Measurements from ENCODE around the gene MICAL2.

MICAL2 gene

GRCh38 chr11:12266132-12266531 lies 155.7 kb downstream of the MICAL2 start:
- Histone ChIP-seq H3K4me1 (no peaks in the 10 kb centered on the region), H3K27ac (no peak overlapping the region), H3K4me3 (ENCODE audit: low read depth, low read length) (no peak overlapping the region), H3K79me2 (no peaks in the 10 kb centered on the region), H3K36me3 (ENCODE audit: control insufficient read depth, insufficient read depth, low read length) (no peaks in the 10 kb centered on the region), H3K9ac (no peak overlapping the region), H3K4me2 (ENCODE audit: low read length) (no peak overlapping the region), H2AFZ (no peak overlapping the region), H3K9me3 (ENCODE audit: control insufficient read depth, low read length) (no peaks in the 10 kb centered on the region), H3K27me3 (ENCODE audit: control insufficient read depth, insufficient read depth, low read length) (no peaks in the 10 kb centered on the region)
- TF ChIP-seq CTCF (IDR thresholded peaks at IDR 0.05), result no peak

- Histone ChIP-seq H3K27me3 (ENCODE audit: control insufficient read depth, insufficient read depth, low read length) (no peaks in the 10 kb centered on the region), H2AFZ (no peak overlapping the region), H3K4me1 (no peaks in the 10 kb centered on the region), H3K79me2 (no peaks in the 10 kb centered on the region), H3K4me3 (ENCODE audit: low read depth, low read length) (no peak overlapping the region), H3K9me3 (ENCODE audit: control insufficient read depth, low read length) (no peaks in the 10 kb centered on the region), H3K27ac (no peak overlapping the region), H3K9ac (no peak overlapping the region), H3K36me3 (ENCODE audit: control insufficient read depth, insufficient read depth, low read length) (no peaks in the 10 kb centered on the region), H3K4me2 (ENCODE audit: low read length) (no peak overlapping the region)
- TF ChIP-seq CTCF (IDR thresholded peaks at IDR 0.05), result no peak
Measured at GRCh38 chr11:12266943-12267342, 156.6 kb downstream of the MICAL2 start.

GRCh38 chr11:12267921-12268320 lies 157.5 kb downstream of the MICAL2 start:
- no peak overlapping the region for H3K4me3 ChIP-seq (ENCODE audit: low read depth, low read length)
- H3K27ac ChIP-seq, result no peak overlapping the region
- H3K9me3 ChIP-seq (ENCODE audit: control insufficient read depth, low read length), result no peaks in the 10 kb centered on the region
- H3K4me1 ChIP-seq, result no peaks in the 10 kb centered on the region
- H3K36me3 ChIP-seq (ENCODE audit: control insufficient read depth, insufficient read depth, low read length), result no peaks in the 10 kb centered on the region
- H3K27me3 ChIP-seq (ENCODE audit: control insufficient read depth, insufficient read depth, low read length), result no peaks in the 10 kb centered on the region
- no peaks in the 10 kb centered on the region for H3K79me2 ChIP-seq
- H2AFZ ChIP-seq, result no peak overlapping the region
- TF ChIP-seq CTCF (IDR thresholded peaks at IDR 0.05), result no peak
- no peak overlapping the region for H3K4me2 ChIP-seq (ENCODE audit: low read length)
- H3K9ac ChIP-seq, result no peak overlapping the region

GRCh38 chr11:12269104-12269441 lies 158.7 kb downstream of the MICAL2 start:
- H3K79me2 ChIP-seq, result no peaks in the 10 kb centered on the region
- TF ChIP-seq CTCF (IDR thresholded peaks at IDR 0.05), result no peak
- no peak overlapping the region for H3K27ac ChIP-seq
- no peak overlapping the region for H3K9ac ChIP-seq
- no peaks in the 10 kb centered on the region for H3K9me3 ChIP-seq (ENCODE audit: control insufficient read depth, low read length)
- no peak overlapping the region for H3K4me2 ChIP-seq (ENCODE audit: low read length)
- H3K4me1 ChIP-seq, result no peaks in the 10 kb centered on the region
- H3K27me3 ChIP-seq (ENCODE audit: control insufficient read depth, insufficient read depth, low read length), result no peaks in the 10 kb centered on the region
- no peak overlapping the region for H3K4me3 ChIP-seq (ENCODE audit: low read depth, low read length)
- no peaks in the 10 kb centered on the region for H3K36me3 ChIP-seq (ENCODE audit: control insufficient read depth, insufficient read depth, low read length)
- H2AFZ ChIP-seq, result no peak overlapping the region

- Histone ChIP-seq H2AFZ (no peak overlapping the region), H3K27ac (no peak overlapping the region), H3K36me3 (ENCODE audit: control insufficient read depth, insufficient read depth, low read length) (no peaks in the 10 kb centered on the region), H3K4me3 (ENCODE audit: low read depth, low read length) (no peak overlapping the region), H3K9me3 (ENCODE audit: control insufficient read depth, low read length) (no peaks in the 10 kb centered on the region), H3K4me1 (no peaks in the 10 kb centered on the region), H3K4me2 (ENCODE audit: low read length) (no peak overlapping the region), H3K27me3 (ENCODE audit: control insufficient read depth, insufficient read depth, low read length) (no peaks in the 10 kb centered on the region), H3K79me2 (no peaks in the 10 kb centered on the region), H3K9ac (no peak overlapping the region)
- no peak for TF ChIP-seq CTCF (IDR thresholded peaks at IDR 0.05)
Measured at GRCh38 chr11:12269446-12270214, 159.2 kb downstream of the MICAL2 start.

All from parathyroid adenoma (tissue), 2 donors.